OCI-LY7 (cell line): Measurements from ENCODE around the gene GDPD3. TPM values are rescaled to one million over a fixed set of nuclear protein-coding genes. Genes with fewer than 3 reads are reported as not detected.
"Not testable (repeated sequence)": the region's sequence is repeated elsewhere in the genome, so short reads cannot be mapped to it uniquely, and the experiment has no call there.

Source experiments
- BruUV-seq: library from RNA; stranded (reverse); fragments of 400-500 nt; replicated peaks from 2 replicates; lab custom pipeline; 2021; lab: Mats Ljungman, UMichigan
- CTCF ChIA-PET: fragments of 300-600 bp; sonication (Branson Sonifier 250); formaldehyde crosslinking; loops from one replicate; lab custom pipeline; 2022; ENCODE audit warnings: antibody characterized with exemption; ENCODE audit not compliant: unreplicated experiment; lab: Charles Lee
- POLR2A ChIA-PET: fragments of 300-600 bp; sonication (Branson Sonifier 250); formaldehyde crosslinking; loops from one replicate; lab custom pipeline; 2022; ENCODE audit warnings: antibody characterized with exemption; lab: Charles Lee
- DNase-seq: peaks from one replicate; pipeline ENCODE4 v3.0.0-alpha.2; 2015; ENCODE audit warnings: low spot score
- H2AFZ ChIP-seq: fragments of 200-600 bp; sonication (generic), shearing (Covaris generic); 2 replicates; pipeline ENCODE4 v1.6.1; 2014; ENCODE audit warnings: mild to moderate bottlenecking, antibody characterized with exemption, low read length, moderate library complexity
- H3K27ac ChIP-seq: fragments of 200-600 bp; sonication (generic); 2 replicates; pipeline ENCODE4 v1.5.1; 2014; ENCODE audit warnings: mixed run types, low read depth, mild to moderate bottlenecking, moderate library complexity, low read length, inconsistent platforms; ENCODE audit not compliant: poor library complexity, severe bottlenecking
- H3K36me3 ChIP-seq: fragments of 200-600 bp; sonication (generic); 2 replicates; pipeline ENCODE4 v1.6.1; 2014; ENCODE audit warnings: mild to moderate bottlenecking, antibody characterized with exemption, low read length, moderate library complexity, mixed read lengths; ENCODE audit not compliant: insufficient read depth
- H3K4me1 ChIP-seq: fragments of 200-600 bp; sonication (generic); 2 replicates; pipeline ENCODE4 v1.5.1; 2014; ENCODE audit warnings: mild to moderate bottlenecking, low read length; ENCODE audit not compliant: insufficient read depth, poor library complexity, severe bottlenecking
- H3K4me2 ChIP-seq: fragments of 200-600 bp; sonication (generic); 2 replicates; pipeline ENCODE4 v1.6.1; 2014; ENCODE audit warnings: mild to moderate bottlenecking, low read length
- H3K4me3 ChIP-seq: fragments of 200-600 bp; sonication (generic); 2 replicates; pipeline ENCODE4 v1.5.1; 2014; ENCODE audit warnings: mild to moderate bottlenecking, low read depth, low read length; ENCODE audit not compliant: poor library complexity, severe bottlenecking
- H3K79me2 ChIP-seq: fragments of 200-600 bp; sonication (generic); 2 replicates; pipeline ENCODE4 v1.6.1; 2016; ENCODE audit warnings: low read depth, mild to moderate bottlenecking, low read length, moderate library complexity, mixed read lengths; ENCODE audit not compliant: insufficient read depth
- H3K9me2 ChIP-seq: fragments of 200-600 bp; sonication (generic); 2 replicates; pipeline ENCODE4 v1.6.1; 2016; ENCODE audit warnings: mild to moderate bottlenecking, low read length, mixed read lengths; ENCODE audit not compliant: insufficient read depth
- H3K9me3 ChIP-seq: fragments of 200-600 bp; sonication (generic); 2 replicates; pipeline ENCODE4 v1.6.1; 2014; ENCODE audit warnings: mild to moderate bottlenecking, mixed run types, low read length, mixed read lengths
- H4K20me1 ChIP-seq: fragments of 200-600 bp; sonication (generic); 2 replicates; pipeline ENCODE4 v1.6.1; 2014; ENCODE audit warnings: mild to moderate bottlenecking, antibody characterized with exemption, low read length, moderate library complexity, mixed read lengths; ENCODE audit not compliant: insufficient read depth
- CTCF ChIP-seq: fragments of 200-600 bp; sonication (generic); conservative IDR thresholded peaks from 2 replicates; pipeline ENCODE4 v1.5.1; 2014; ENCODE audit warnings: mild to moderate bottlenecking, antibody characterized with exemption, low read length, moderate library complexity, mixed read lengths
- EZH2phosphoT487 ChIP-seq: fragments of 200-600 bp; sonication (generic); IDR thresholded peaks from 2 replicates; pipeline ENCODE4 v1.6.1; 2018; ENCODE audit warnings: low read depth, borderline replicate concordance, mild to moderate bottlenecking, mixed run types, antibody characterized with exemption, low read length, moderate library complexity, mixed read lengths
- intact Hi-C: fragments of 100-400 bp; cut with micrococcal nuclease; formaldehyde crosslinking; loops from one replicate; pipeline ENCODE4 v1.10.0; 2022; ENCODE audit not compliant: unreplicated experiment
- total RNA-seq, 2 experiments: library from RNA; depleted of rRNA in 1 of 2; stranded (reverse); fragments of >200 nt in 1 of 2; shearing (Covaris generic) in 1 of 2; gene quantifications; 2 replicates each; pipeline ENCODE4 v1.2.3, GENCODE V29; 2014 to 2022

The GDPD3 gene
- total RNA-seq, 2 experiments from 2014 or later, result 2.0 to 5.2 TPM

DNA sequence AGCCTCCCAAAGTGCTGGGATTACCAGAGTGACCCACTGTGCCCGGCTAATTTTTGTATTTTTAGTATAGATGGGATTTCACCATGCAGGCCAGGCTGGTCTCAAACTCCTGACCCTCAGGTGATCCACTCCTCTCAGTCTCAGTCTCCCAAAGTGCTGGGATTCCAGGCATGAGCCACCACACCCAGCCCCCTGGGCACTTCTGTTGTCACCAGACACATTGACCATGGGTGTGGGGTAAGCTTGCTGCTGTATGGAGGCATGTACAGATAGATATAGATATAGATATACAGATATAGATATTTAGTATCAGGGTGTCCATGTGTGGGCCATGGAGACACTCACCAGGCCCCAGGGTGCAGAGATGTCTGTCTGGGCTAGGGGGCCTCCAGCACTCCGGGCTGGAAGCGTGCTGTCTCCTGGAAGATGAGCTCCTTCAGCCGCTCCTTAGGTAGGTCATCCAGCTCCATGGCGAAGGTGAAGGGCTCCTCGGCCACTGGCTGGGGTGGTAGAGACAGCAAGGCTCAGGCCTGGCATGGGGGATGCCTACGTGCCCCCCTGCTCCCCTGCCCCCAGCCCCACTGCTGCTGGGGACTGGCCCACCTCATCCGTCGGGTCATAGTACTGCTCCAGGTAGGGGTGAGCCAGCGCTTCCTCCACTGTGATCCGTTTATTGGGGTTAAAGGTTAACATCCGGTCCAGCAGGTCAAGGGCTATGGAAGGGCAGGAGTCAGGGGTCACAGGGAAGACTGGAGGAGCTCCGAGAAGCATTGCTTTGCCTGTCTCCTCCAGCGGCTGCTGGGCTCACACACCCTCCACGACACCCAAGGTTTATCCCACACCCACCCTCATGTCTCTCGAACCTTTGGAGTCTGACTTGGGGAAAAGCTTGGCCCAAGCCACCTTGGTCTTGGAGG, 3.2 kb upstream of the GDPD3 start:
- no TSS peak for BruUV-seq
- no peaks in the 10 kb centered on the region for H3K9me2 ChIP-seq
- TF ChIP-seq CTCF (no peak), EZH2phosphoT487 (no peak)
- no peak overlapping the region for H3K27ac ChIP-seq
- peaks cover 20% of the 10 kb centered on the region for H3K4me1 ChIP-seq
- intact Hi-C loops, result no loop called here
- ChIA-PET CTCF (interaction anchor here (0.6 kb wide), 1 partner anchor 1147 kb away, joined by 3 read pairs; no protein-coding TSS in a partner anchor), POLR2A (no interaction called here)
- no peaks in the 10 kb centered on the region for H4K20me1 ChIP-seq
- H3K36me3 ChIP-seq, result no peaks in the 10 kb centered on the region
- DNase-seq, result no peak
- no peak overlapping the region for H2AFZ ChIP-seq
- H3K79me2 ChIP-seq, result no peaks in the 10 kb centered on the region
- H3K4me2 ChIP-seq, result no peak overlapping the region
- H3K4me3 ChIP-seq, result no peak overlapping the region
- no peaks in the 10 kb centered on the region for H3K9me3 ChIP-seq

DNA sequence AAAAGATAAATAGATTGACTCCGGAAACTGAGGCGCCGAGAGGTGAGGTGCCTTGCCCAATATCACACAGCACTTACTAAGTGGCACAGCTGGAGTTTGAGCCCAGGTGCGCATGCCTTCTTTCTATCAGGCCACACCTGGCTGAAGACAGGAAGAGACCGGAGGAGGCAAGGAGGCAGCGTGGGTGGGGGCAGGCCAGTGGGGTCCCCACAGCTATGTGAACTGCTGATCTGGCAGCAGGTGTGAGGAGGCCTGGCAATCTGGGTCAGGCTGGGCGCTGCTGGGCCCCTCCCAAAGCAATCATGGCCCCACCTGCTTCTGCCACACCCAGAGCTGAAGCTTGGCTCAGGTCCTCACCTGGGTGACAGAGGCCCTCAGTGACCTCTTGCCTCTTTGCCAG, 1.9 kb upstream of the GDPD3 start:
- ChIA-PET POLR2A (interaction anchor here (0.7 to 1.1 kb wide), 4 partner anchors 8 to 514 kb away, joined by 3 to 5 read pairs (median 3); partner anchors contain the start of gene MAPK3), CTCF (no interaction called here)
- no peak for TF ChIP-seq EZH2phosphoT487
- no peak for TF ChIP-seq CTCF
- peaks cover 17% of the 10 kb centered on the region for H3K4me1 ChIP-seq
- H3K36me3 ChIP-seq, result no peaks in the 10 kb centered on the region
- H3K9me2 ChIP-seq, result no peaks in the 10 kb centered on the region
- no TSS peak for BruUV-seq
- H3K4me3 ChIP-seq, result no peak overlapping the region
- no peak overlapping the region for H3K27ac ChIP-seq
- H4K20me1 ChIP-seq, result no peaks in the 10 kb centered on the region
- DNase-seq, result peak; percentile 49
- H2AFZ ChIP-seq, result no peak overlapping the region
- intact Hi-C loops, result no loop called here
- H3K79me2 ChIP-seq, result no peaks in the 10 kb centered on the region
- 0 out of 2 replicates have a peak overlapping the region, but pooled peaks have one; percentile 2 for H3K4me2 ChIP-seq
- H3K9me3 ChIP-seq, result no peaks in the 10 kb centered on the region

GRCh38 chr16:30114833-30115232, 1.5 kb upstream of the GDPD3 start:
- Histone ChIP-seq H3K4me1 (peaks cover 15% of the 10 kb centered on the region), H3K4me2 (0 out of 2 replicates have a peak overlapping the region, but pooled peaks have one; percentile 2)
- CTCF ChIA-PET, H3K9me3 ChIP-seq, H3K9me2 ChIP-seq, H3K4me3 ChIP-seq, DNase-seq, H3K36me3 ChIP-seq, intact Hi-C loops, H4K20me1 ChIP-seq, H2AFZ ChIP-seq, BruUV-seq, H3K79me2 ChIP-seq, H3K27ac ChIP-seq: not testable (repeated sequence)
- POLR2A ChIA-PET, result interaction anchor here (0.9 to 1.1 kb wide), 3 partner anchors 8 to 22 kb away, joined by 3 to 5 read pairs (median 3); partner anchors contain the start of gene MAPK3
